Upper lobe of left lung (tissue), 6 donors: Measurements from ENCODE around the gene TENT5C. TPM values are rescaled to one million over a fixed set of nuclear protein-coding genes. Genes with fewer than 3 reads are reported as not detected.
A peak's percentile ranks its signal among the peaks of the same experiment; 100 is the strongest.

Source experiments
- ATAC-seq, 2 donors: fragments of 200-7000 bp; cut with Tn5 transposase; one replicate each; pipeline ENCODE4 v1.9.1; 2022; ENCODE audit warnings: mild to moderate bottlenecking in 2 of 2, moderate library complexity in 2 of 2; ENCODE audit not compliant: low FRiP score in 2 of 2
- DNase-seq, 2 donors: peaks; one replicate each; pipeline ENCODE4 v3.0.0-alpha.2; 2019 to 2020
- H3K27ac ChIP-seq, 4 donors: fragments of 200-600 bp; sonication (generic); one replicate each; pipeline ENCODE4 v1.5.1; 2016 to 2019
- H3K27me3 ChIP-seq, 4 donors: fragments of 200-600 bp; sonication (generic); one replicate each; pipeline ENCODE4 v1.5.1; 2017 to 2019
- H3K36me3 ChIP-seq, 4 donors: fragments of 200-600 bp; sonication (generic); one replicate each; pipeline ENCODE4 v1.5.1; 2016 to 2019
- H3K4me1 ChIP-seq, 4 donors: fragments of 200-600 bp; sonication (generic); one replicate each; pipeline ENCODE4 v1.5.1; 2018 to 2019
- H3K4me3 ChIP-seq, 4 donors: fragments of 200-600 bp; sonication (generic); one replicate each; pipeline ENCODE4 v1.5.1; 2017 to 2019; ENCODE audit warnings: mild to moderate bottlenecking in 2 of 4, moderate library complexity in 1 of 4
- H3K9me3 ChIP-seq, 4 donors: fragments of 200-600 bp; sonication (generic); one replicate each; pipeline ENCODE4 v1.5.1; 2018 to 2019
- CTCF ChIP-seq, 6 experiments: fragments of 450-650 bp in 4 of 6; fragments of 200-600 bp in 2 of 6; sonication (generic) in 2 of 6; IDR thresholded peaks; one replicate each; pipeline ENCODE4 v1.5.1; 2016 to 2019; ENCODE audit warnings: antibody characterized with exemption in 6 of 6
- EP300 ChIP-seq, 4 donors: sonication (generic); formaldehyde crosslinking; IDR thresholded peaks; one replicate each; pipeline ENCODE4 v1.5.1; 2017; ENCODE audit warnings: antibody characterized with exemption in 4 of 4, control low read depth in 2 of 4
- POLR2A ChIP-seq, 4 donors: fragments of 450-650 bp; IDR thresholded peaks; one replicate each; pipeline ENCODE4 v1.5.1; 2016 to 2017; ENCODE audit warnings: antibody characterized with exemption in 4 of 4, mild to moderate bottlenecking in 2 of 4
- POLR2AphosphoS5 ChIP-seq, 2 donors: sonication (generic); formaldehyde crosslinking; IDR thresholded peaks; one replicate each; pipeline ENCODE4 v1.5.1; 2017; ENCODE audit warnings: antibody characterized with exemption in 2 of 2
- WGBS, 2 donors: methylation state at CpG; one replicate each; pipeline ENCODE4 v1.1.5; 2017 to 2018; 5-methylcytosine and 5-hydroxymethylcytosine counted together
- total RNA-seq, 6 donors: library from RNA; depleted of rRNA in 4 of 6; stranded (reverse); fragments of >200 nt in 4 of 6; gene quantifications; one replicate each; pipeline versions ENCODE4 v1.1.0 to v1.2.1, GENCODE V29; 2016 to 2021
- donor health status: DM: no; HTN: no; CAD: no; lungs with moderate emphysema.
- donor health status: DM: no; HTN: yes; CAD: no; lungs with severe emphysema.

The TENT5C gene
- total RNA-seq, 6 donors from 2014 or later = 8.1 to 37.8 (median 18.4) TPM

GRCh38 chr1:117599286-117600221, 6.3 kb upstream of the TENT5C start:
- Histone ChIP-seq H3K27me3 (no peaks in the 10 kb centered on the region), H3K4me3 (no peak overlapping the region), H3K4me1 (peaks cover 0 to under 1% (median 0%) of the 10 kb centered on the region in 4 donors), H3K9me3 (no peaks in the 10 kb centered on the region), H3K27ac (no peak overlapping the region), H3K36me3 (no peaks in the 10 kb centered on the region)
- DNase-seq (peak in 1 of 2 donors; percentile 55), ATAC-seq (no peak)
- 81 to 84% methylated on average over 16 of the region's 16 CpGs for WGBS, 2 donors
- TF ChIP-seq CTCF (IDR thresholded peaks at IDR 0.05) = no peak
- no peak for TF ChIP-seq POLR2A (IDR thresholded peaks at IDR 0.05)
- TF ChIP-seq POLR2AphosphoS5 (IDR thresholded peaks at IDR 0.05) = no peak

GRCh38 chr1:117600325-117600943, 5.4 kb upstream of the TENT5C start:
- DNase-seq = no peak
- no peaks in the 10 kb centered on the region for H3K36me3 ChIP-seq
- whole genome bisulfite sequencing, 2 donors = 90 to 98% methylated on average over 7 of the region's 7 CpGs
- H3K27ac ChIP-seq = no peak overlapping the region
- TF ChIP-seq EP300 (IDR thresholded peaks at IDR 0.05) = no peak
- TF ChIP-seq POLR2A (IDR thresholded peaks at IDR 0.05) = no peak
- no peak for TF ChIP-seq CTCF (IDR thresholded peaks at IDR 0.05)
- TF ChIP-seq POLR2AphosphoS5 (IDR thresholded peaks at IDR 0.05) = no peak
- no peaks in the 10 kb centered on the region for H3K9me3 ChIP-seq
- no peak for ATAC-seq
- no peak overlapping the region for H3K4me3 ChIP-seq
- H3K27me3 ChIP-seq = no peaks in the 10 kb centered on the region
- peaks cover 0 to 9% (median 4%) of the 10 kb centered on the region in 4 donors for H3K4me1 ChIP-seq

- H3K9me3 ChIP-seq = no peaks in the 10 kb centered on the region
- no peak overlapping the region for H3K4me3 ChIP-seq
- ATAC-seq (peak in 1 of 2 donors; percentile 3), DNase-seq (no peak)
- no peaks in the 10 kb centered on the region for H3K36me3 ChIP-seq
- no peak overlapping the region for H3K27ac ChIP-seq
- TF ChIP-seq EP300 (IDR thresholded peaks at IDR 0.05) = no peak
- no peak for TF ChIP-seq CTCF (IDR thresholded peaks at IDR 0.05)
- TF ChIP-seq POLR2A (IDR thresholded peaks at IDR 0.05) = no peak
- TF ChIP-seq POLR2AphosphoS5 (IDR thresholded peaks at IDR 0.05) = no peak
- 79 to 89% methylated on average over 4 of the region's 4 CpGs for WGBS, 2 donors
- H3K27me3 ChIP-seq = no peaks in the 10 kb centered on the region
- H3K4me1 ChIP-seq = peaks cover 0 to 9% (median 4%) of the 10 kb centered on the region in 4 donors
These were observed 4.9 kb upstream of the TENT5C start for GRCh38 chr1:117600966-117601365.

- H3K27me3 ChIP-seq = no peaks in the 10 kb centered on the region
- H3K9me3 ChIP-seq = no peaks in the 10 kb centered on the region
- ATAC-seq (no peak), DNase-seq (no peak)
- H3K36me3 ChIP-seq = no peaks in the 10 kb centered on the region
- H3K27ac ChIP-seq = no peak overlapping the region
- H3K4me1 ChIP-seq = peaks cover 3 to 28% (median 9%) of the 10 kb centered on the region in 4 donors
- TF ChIP-seq EP300 (IDR thresholded peaks at IDR 0.05) = no peak
- TF ChIP-seq POLR2A (IDR thresholded peaks at IDR 0.05) = no peak
- no peak for TF ChIP-seq POLR2AphosphoS5 (IDR thresholded peaks at IDR 0.05)
- no peak for TF ChIP-seq CTCF (IDR thresholded peaks at IDR 0.05)
- WGBS, 2 donors = 82 to 96% methylated on average over 4 of the region's 4 CpGs
- no peak overlapping the region for H3K4me3 ChIP-seq
These were observed 3.0 kb upstream of the TENT5C start for GRCh38 chr1:117602862-117603261.
